GM12865 (cell line): ENCODE measurements around the gene DCAF12.

Source experiments
- DNase-seq: peaks from one replicate; pipeline ENCODE4 v3.0.0; 2010; ENCODE audit warnings: low read depth
- H3K4me3 ChIP-seq: 2 replicates; pipeline ENCODE4 v1.5.1; 2011; ENCODE audit warnings: mild to moderate bottlenecking, low read depth, low read length, control low read depth
- TF ChIP-seq, protein P1 (sequence below): IDR thresholded peaks from 2 replicates; pipeline ENCODE4 v1.5.1; 2011; ENCODE audit warnings: low read length, control low read depth, low read depth, inconsistent platforms; ENCODE audit not compliant: insufficient read depth; ENCODE audit errors: missing control alignments

DCAF12 gene

GRCh38 chr9:34125681-34126206 is 754 bp downstream of the DCAF12 start:
- DNase-seq = peak; percentile 5
- H3K4me3 ChIP-seq = peak overlapping the region; percentile 85
- TF ChIP-seq, protein P1, sequence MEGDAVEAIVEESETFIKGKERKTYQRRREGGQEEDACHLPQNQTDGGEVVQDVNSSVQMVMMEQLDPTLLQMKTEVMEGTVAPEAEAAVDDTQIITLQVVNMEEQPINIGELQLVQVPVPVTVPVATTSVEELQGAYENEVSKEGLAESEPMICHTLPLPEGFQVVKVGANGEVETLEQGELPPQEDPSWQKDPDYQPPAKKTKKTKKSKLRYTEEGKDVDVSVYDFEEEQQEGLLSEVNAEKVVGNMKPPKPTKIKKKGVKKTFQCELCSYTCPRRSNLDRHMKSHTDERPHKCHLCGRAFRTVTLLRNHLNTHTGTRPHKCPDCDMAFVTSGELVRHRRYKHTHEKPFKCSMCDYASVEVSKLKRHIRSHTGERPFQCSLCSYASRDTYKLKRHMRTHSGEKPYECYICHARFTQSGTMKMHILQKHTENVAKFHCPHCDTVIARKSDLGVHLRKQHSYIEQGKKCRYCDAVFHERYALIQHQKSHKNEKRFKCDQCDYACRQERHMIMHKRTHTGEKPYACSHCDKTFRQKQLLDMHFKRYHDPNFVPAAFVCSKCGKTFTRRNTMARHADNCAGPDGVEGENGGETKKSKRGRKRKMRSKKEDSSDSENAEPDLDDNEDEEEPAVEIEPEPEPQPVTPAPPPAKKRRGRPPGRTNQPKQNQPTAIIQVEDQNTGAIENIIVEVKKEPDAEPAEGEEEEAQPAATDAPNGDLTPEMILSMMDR = no peak

GRCh38 chr9:34124926-34125325 is 1.6 kb downstream of the DCAF12 start:
- peak overlapping the region; percentile 85 for H3K4me3 ChIP-seq
- TF ChIP-seq, protein P1 = no peak
- DNase-seq = no peak

DNA sequence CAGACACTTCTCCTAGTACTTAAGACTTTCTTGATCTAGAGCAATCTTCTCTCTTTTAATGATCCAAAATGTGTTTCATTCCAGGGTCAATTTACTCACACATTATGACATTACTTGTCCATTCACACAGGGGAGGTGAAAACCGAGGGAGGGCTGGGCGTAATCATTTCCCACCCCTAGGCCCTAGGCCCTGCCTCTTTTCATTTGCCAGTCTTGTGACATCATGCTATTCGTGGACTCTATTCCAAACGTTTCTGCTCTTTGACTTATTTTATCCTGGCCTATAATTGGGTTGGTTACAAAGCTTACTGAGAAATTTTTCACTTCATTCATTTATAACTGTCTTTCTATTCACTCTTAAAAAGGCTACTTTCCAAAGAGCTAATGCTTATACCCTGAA is 2.4 kb downstream of the DCAF12 start:
- peak overlapping the region; percentile 85 for H3K4me3 ChIP-seq
- peak; percentile 16 for DNase-seq

DNA sequence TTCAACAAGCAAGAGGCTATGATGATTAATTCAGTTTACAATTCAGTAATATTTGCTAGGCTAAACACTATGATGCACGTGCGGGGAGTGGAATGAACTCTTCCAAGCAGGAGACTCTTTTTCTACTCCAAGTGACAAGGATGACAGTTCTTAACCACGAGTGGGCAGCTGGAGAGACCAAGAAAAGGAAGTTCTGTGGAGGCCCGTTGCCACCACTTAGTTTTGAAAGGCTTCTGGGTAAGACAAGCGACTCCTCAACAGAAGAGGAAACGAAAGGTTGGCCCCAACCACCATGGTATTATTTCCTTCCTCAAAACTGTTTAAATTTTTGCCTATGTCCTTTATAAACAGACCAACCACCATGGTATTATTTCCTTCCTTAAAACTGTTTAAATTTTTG is 2.8 kb downstream of the DCAF12 start:
- DNase-seq = peak; percentile 74
- TF ChIP-seq, protein P1 = no peak
- no peak overlapping the region; the same call in 1 of the 2 replicates for H3K4me3 ChIP-seq

More for the DNA sequence above, 2.4 kb downstream of the DCAF12 start:
- TF ChIP-seq, protein P1 = no peak

DNA sequence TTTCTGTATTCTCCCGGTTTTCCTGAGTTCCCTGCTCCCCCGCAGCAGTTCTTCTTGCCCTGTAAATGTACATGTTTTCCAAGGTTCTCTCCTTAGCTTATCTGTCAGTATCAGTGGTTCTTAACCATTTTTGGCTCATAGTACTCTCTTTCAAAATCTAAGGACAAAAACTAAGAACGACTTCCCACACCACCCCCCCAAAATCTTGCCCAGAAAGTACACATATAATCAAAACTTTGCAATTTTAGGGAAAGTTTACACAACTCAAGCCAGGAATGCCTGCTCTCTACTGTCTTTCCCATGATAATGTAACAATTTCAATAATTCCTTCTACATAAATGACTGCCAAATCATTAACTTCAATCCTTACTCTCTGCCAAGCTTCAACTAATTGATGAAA is 4.5 kb downstream of the DCAF12 start:
- TF ChIP-seq, protein P1 = no peak

GRCh38 chr9:34119713-34120112 is 6.8 kb downstream of the DCAF12 start:
- no peak overlapping the region for H3K4me3 ChIP-seq
- TF ChIP-seq, protein P1 = no peak
- DNase-seq = no peak

More for the DNA sequence above, 4.5 kb downstream of the DCAF12 start:
- no peak for DNase-seq
- H3K4me3 ChIP-seq = no peak overlapping the region

DNA sequence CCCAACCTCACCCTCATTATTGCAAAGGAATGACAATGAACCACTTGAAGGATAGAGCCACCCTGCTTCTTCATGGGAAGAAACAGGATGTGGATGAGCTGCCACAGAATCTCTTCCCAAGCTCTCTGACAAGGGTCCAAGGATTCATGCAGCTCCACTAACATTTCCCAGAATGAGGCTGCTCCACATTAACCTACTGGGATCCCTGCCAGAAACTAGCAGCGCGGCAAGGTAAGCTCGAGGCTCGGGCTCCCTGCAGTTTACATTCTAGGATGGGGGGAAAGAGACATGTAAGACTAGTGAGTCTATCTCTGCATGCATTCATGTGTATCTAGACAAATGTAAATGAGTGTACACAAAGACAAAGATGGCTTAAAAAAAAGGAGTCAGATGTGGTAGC is 12.1 kb downstream of the DCAF12 start:
- TF ChIP-seq, protein P1 = no peak
- H3K4me3 ChIP-seq = no peak overlapping the region
- DNase-seq = no peak
